Activated CD8-positive, alpha-beta T cell treated with anti-CD3 and anti-CD28 coated beads, Interleukin-2, amount 10 ng/mL, durations not matched to agents 7 days and 5 days (primary cell): Measurements from ENCODE around the gene TSHR. TPM values are rescaled to one million over a fixed set of nuclear protein-coding genes. Genes with fewer than 3 reads are reported as not detected.
"Not testable (repeated sequence)": the region's sequence is repeated elsewhere in the genome, so short reads cannot be mapped to it uniquely, and the experiment has no call there.

Experiments used
- ATAC-seq: fragments of 150-1000 bp; cut with Tn5 transposase; one replicate; pipeline ENCODE4 v1.10.0; 2021; ENCODE audit warnings: moderate library complexity
- CTCF ChIA-PET: fragments of 350-600 bp; sonication (Branson Sonifier 250); formaldehyde crosslinking; loops from one replicate; lab custom pipeline; 2021; ENCODE audit warnings: antibody characterized with exemption; lab: Charles Lee
- POLR2A ChIA-PET: fragments of 350-600 bp; sonication (Branson Sonifier 250); formaldehyde crosslinking; loops from one replicate; lab custom pipeline; 2021; ENCODE audit warnings: antibody characterized with exemption; lab: Charles Lee
- DNase-seq: peaks from one replicate; pipeline ENCODE4 v3.0.0-alpha.2; 2020
- H3K27ac Mint-ChIP-seq: one replicate; pipeline ENCODE4 v1.8.0; 2021; ENCODE audit warnings: mild to moderate bottlenecking, mixed read lengths
- H3K27me3 Mint-ChIP-seq: one replicate; pipeline ENCODE4 v1.8.0; 2021; ENCODE audit warnings: low read depth, mixed read lengths
- H3K36me3 Mint-ChIP-seq: one replicate; pipeline ENCODE4 v1.8.0; 2021; ENCODE audit warnings: low read depth, mixed read lengths
- H3K4me1 Mint-ChIP-seq: one replicate; pipeline ENCODE4 v1.8.0; 2021; ENCODE audit warnings: low read depth, mixed read lengths
- H3K4me3 Mint-ChIP-seq: one replicate; pipeline ENCODE4 v1.8.0; 2021; ENCODE audit warnings: mild to moderate bottlenecking, mixed read lengths
- H3K9me3 Mint-ChIP-seq: one replicate; pipeline ENCODE4 v1.8.0; 2022; ENCODE audit warnings: mixed read lengths; ENCODE audit not compliant: insufficient read depth
- total RNA-seq, 2 experiments: library from RNA; stranded (reverse); gene quantifications; one replicate each; pipeline ENCODE4 v1.2.3, GENCODE V29; 2021

TSHR gene
- total RNA-seq, 2 experiments from 2014 or later, result not detected

DNA sequence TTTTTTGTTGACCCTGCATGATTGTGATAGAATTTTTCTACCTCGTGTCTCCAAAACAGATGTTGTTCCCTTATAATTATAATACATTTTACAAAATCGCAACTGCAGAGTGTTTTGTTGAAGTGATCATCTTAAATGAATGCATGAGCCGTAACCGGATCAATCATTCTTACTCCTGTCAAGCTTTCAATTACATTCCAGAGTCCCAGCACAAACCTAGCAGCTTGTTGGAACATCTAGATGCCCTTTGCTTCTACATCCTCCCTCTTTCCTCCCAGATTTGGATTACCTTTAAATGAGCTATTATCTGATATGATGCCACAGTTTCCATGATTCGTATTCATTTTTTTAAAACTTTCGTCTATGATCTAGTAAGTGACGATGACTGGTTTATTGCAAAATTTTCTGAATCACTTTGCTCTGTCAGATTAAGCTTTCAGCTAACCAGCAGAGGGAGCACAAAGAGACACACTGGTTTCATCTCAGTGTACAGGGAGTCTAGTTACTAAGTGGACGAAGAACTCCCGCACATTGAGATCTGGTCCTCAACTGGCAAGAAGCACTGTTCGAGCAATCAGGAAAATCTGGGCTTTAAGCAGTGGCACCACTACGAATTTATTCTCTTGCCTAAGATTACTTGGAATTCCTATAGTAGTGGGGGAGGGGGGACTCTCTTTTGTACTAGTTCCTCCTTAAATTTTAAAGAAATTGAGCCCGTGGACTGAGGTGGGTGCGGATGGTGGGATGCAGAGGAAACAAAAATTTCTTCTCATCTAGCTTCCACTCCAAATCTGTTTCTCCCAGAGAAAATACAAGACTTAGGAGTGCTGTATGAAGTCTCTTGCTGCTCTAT lies 40.9 kb downstream of the TSHR start:
- Mint-ChIP-seq H3K27me3 (peaks cover 26% of the 10 kb centered on the region), H3K4me3 (no peak overlapping the region), H3K36me3 (no peaks in the 10 kb centered on the region), H3K27ac (no peak overlapping the region), H3K4me1 (no peaks in the 10 kb centered on the region), H3K9me3 (no peaks in the 10 kb centered on the region)
- CTCF ChIA-PET, result interaction anchor here (0.5 to 3.5 kb wide), 33 partner anchors 7 to 468 kb away, joined by 3 to 35 read pairs (median 3); partner anchors contain the start of gene TSHR
- peak; percentile 32 for DNase-seq
- peak; percentile 72 for ATAC-seq
- POLR2A ChIA-PET, result no interaction called here

DNA sequence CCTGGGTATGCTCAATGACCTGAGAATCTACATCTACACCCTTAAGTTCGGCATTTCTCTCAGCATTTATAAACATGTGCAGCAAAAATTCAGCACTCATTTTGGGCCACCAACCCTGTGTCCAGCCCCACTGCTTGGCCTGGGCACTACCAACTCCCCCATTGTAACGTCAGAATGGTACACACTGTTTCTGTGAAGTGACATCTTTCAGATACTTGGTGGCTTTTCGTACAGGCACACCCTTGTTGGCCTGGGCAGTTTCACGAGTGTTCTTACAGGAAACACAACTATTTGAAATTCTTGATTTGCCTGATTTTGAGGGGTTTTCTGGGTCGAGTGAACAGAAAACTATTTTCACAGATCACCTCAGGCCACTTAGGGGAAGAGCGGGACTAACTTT lies 46.0 kb downstream of the TSHR start:
- Mint-ChIP-seq H3K27me3 (peaks cover 24% of the 10 kb centered on the region), H3K4me3 (no peak overlapping the region), H3K36me3 (no peaks in the 10 kb centered on the region), H3K27ac (no peak overlapping the region), H3K4me1 (no peaks in the 10 kb centered on the region), H3K9me3 (no peaks in the 10 kb centered on the region)
- ATAC-seq (no peak), DNase-seq (no peak)
- ChIA-PET POLR2A (no interaction called here), CTCF (no interaction called here)

DNA sequence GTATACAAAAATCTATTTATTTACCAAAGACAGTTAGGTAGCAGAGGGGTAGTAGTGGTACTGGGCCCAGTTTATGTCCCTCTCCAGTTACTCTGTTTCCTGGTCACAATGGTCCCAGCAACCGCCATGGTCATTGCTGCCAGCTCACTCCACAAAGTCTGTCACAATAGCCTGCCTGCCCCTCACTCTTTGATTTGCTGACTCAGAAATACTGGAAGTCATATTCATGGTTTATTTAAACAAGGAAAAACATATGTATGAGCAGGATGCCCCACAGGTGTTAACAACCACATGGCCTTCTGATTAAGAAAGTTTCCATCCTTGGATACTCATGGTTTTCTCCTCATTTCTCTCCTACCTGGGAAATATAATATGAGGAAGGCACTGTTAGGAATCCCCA lies 49.2 kb downstream of the TSHR start:
- H3K27ac Mint-ChIP-seq, result no peak overlapping the region
- ChIA-PET CTCF (no interaction called here), POLR2A (no interaction called here)
- DNase-seq (no peak), ATAC-seq (no peak)
- H3K4me3 Mint-ChIP-seq, result no peak overlapping the region
- H3K9me3 Mint-ChIP-seq, result no peaks in the 10 kb centered on the region
- H3K4me1 Mint-ChIP-seq, result no peaks in the 10 kb centered on the region
- no peaks in the 10 kb centered on the region for H3K36me3 Mint-ChIP-seq
- H3K27me3 Mint-ChIP-seq, result peaks cover 7% of the 10 kb centered on the region

DNA sequence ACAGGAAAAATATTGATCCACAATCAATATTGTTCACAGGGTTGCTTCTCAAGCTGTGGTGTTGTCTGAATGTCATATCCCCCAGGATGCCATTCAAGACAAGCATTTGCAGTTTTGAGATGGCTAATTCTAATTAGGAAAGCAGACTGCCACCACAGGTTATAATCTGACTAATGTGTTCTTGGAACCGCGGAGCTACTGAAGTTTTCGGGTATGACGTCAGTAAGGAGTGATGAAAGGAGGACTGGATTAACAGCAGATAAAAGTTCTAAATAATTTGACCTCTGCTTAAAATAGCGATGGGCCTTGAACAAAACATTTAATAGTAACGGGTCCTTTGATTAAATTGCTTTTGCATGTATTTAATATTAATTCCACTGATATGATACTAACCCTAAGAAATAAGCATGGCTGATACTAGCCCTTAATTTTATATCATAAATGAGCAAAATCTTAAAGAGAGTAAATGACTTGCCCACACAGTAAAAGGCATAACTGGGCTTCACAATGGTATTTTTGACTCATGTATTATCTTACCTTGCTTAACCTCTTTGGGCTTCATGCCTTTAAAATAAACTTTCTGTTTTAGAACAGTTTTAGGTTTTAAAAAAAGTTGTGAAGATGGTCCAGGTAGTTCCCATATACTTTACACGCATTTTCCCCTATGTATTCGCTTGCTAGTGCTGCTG lies 50.3 kb downstream of the TSHR start:
- ChIA-PET POLR2A (no interaction called here), CTCF (no interaction called here)
- Mint-ChIP-seq H3K9me3 (no peaks in the 10 kb centered on the region), H3K27ac (no peak overlapping the region), H3K4me1 (no peaks in the 10 kb centered on the region), H3K4me3 (no peak overlapping the region), H3K27me3 (peaks cover 7% of the 10 kb centered on the region), H3K36me3 (no peaks in the 10 kb centered on the region)
- ATAC-seq (no peak), DNase-seq (no peak)

DNA sequence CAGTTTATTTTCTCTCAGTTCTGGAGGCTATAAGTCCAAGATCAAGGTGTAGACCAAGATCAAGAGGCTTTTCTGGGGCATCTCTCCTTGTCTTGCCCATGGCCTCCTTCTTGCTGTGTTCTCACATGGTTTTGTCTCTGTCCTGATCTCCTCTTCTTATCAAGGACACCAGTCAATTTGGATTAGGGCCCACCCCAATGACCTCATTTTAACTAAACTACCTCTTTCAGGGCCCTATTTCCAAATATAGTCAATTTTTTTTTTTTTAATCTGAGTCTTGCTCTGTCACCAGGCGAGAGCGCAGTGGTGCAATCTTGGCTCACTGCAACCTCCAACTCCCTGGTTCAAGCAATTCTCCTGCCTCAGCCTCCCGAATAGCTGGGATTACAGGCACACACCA lies 50.8 kb downstream of the TSHR start:
- POLR2A ChIA-PET, result no interaction called here
- H3K9me3 Mint-ChIP-seq, result no peaks in the 10 kb centered on the region
- H3K27me3 Mint-ChIP-seq, result peaks cover 7% of the 10 kb centered on the region
- H3K27ac Mint-ChIP-seq, result no peak overlapping the region
- DNase-seq, result no peak
- ATAC-seq, result no peak
- H3K4me3 Mint-ChIP-seq, result no peak overlapping the region
- CTCF ChIA-PET, result no interaction called here
- no peaks in the 10 kb centered on the region for H3K4me1 Mint-ChIP-seq
- no peaks in the 10 kb centered on the region for H3K36me3 Mint-ChIP-seq

DNA sequence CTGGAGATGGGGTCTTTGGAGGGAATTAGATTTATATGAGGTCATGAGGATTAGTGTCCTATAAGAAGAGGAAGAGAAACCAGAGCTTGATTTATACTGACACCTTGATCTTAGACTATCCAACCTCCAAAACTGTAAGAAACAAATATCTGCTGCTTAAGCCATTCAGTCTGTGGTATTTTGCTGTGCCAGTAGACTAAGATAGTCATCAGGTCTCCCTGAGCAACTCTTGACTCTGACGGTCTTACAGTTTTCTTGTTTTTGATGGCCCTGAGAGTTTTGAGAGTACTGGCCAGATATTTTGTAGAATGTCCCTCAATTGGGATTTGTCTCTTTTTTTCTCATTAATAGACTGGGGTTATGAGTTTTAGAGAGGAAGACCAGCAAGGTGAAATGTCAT lies 51.7 kb downstream of the TSHR start:
- no peaks in the 10 kb centered on the region for H3K4me1 Mint-ChIP-seq
- no peak overlapping the region for H3K4me3 Mint-ChIP-seq
- no peaks in the 10 kb centered on the region for H3K36me3 Mint-ChIP-seq
- peaks cover 4% of the 10 kb centered on the region for H3K27me3 Mint-ChIP-seq
- no peak overlapping the region for H3K27ac Mint-ChIP-seq
- no peak for DNase-seq
- ATAC-seq, result no peak
- POLR2A ChIA-PET, result no interaction called here
- no peaks in the 10 kb centered on the region for H3K9me3 Mint-ChIP-seq
- CTCF ChIA-PET, result no interaction called here

DNA sequence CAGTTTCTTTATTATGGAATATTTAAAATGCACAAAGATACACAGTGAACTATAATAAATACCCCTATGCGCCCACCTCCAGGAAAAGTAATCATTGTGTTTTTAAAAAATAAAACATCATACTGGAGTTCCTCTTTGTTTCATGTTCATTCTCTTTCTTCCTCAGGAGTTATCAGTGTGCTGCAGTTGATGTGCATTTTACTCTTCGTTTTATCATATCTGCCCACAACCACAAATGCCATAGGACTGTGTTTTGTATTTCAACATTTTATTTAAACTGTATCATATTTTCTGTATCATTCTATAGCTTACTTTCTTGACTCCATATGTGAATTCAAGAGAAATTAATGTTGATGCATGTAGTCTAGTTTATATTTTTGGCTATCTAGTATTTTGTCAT lies 53.9 kb downstream of the TSHR start:
- DNase-seq, result no peak
- Mint-ChIP-seq H3K36me3 (no peaks in the 10 kb centered on the region), H3K9me3 (no peaks in the 10 kb centered on the region), H3K4me1 (no peaks in the 10 kb centered on the region), H3K4me3 (no peak overlapping the region), H3K27me3 (peaks cover 4% of the 10 kb centered on the region), H3K27ac (no peak overlapping the region)
- POLR2A ChIA-PET, result no interaction called here
- no peak for ATAC-seq
- CTCF ChIA-PET, result interaction anchor here (0.8 to 1.6 kb wide), 3 partner anchors 10 to 22 kb away, joined by 3 to 9 read pairs (median 3); no protein-coding TSS in a partner anchor

DNA sequence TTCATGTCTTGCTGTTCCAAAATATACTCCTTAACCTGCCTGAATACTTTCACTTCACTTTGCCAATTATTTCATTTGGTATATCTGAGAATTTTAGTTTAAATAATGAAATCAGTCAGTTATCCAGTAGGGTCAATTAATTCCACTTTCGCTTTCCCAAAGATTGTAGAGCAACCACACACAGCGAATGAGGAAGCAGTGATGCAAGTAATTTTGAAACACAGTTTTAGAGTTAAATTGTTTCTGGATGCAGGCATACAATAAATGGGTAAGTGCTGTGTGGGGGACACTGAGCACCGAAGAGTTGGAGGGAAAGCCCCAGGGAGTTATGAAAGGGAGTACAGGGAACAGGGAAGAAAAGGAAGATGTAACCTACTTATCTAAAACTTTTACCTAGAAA lies 62.8 kb downstream of the TSHR start:
- Mint-ChIP-seq H3K27me3 (peaks cover 9% of the 10 kb centered on the region), H3K4me3 (no peak overlapping the region), H3K36me3 (no peaks in the 10 kb centered on the region), H3K4me1 (no peaks in the 10 kb centered on the region), H3K9me3 (no peaks in the 10 kb centered on the region), H3K27ac (no peak overlapping the region)
- DNase-seq (no peak), ATAC-seq (no peak)
- ChIA-PET POLR2A (no interaction called here), CTCF (no interaction called here)

DNA sequence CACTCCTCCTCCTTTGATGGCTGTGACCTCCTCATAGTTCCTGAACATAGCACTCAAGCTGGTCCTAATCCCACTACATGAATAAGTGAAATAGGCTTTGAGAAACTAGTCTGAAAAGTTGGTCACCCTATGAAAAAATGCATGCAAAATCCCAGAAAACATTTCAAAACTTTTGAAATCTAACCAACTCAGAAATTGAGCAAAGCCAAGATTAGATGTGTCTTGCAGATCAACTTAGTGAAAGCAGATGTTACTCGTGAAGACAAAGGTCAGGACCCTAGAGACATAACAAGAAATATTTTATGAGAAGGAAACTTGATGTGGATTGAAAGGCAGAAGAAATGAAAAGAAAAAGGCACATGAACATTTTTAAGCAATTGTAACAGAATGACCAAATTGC lies 63.3 kb downstream of the TSHR start:
- ChIA-PET POLR2A (no interaction called here), CTCF (no interaction called here)
- DNase-seq (no peak), ATAC-seq (no peak)
- Mint-ChIP-seq H3K36me3 (no peaks in the 10 kb centered on the region), H3K9me3 (no peaks in the 10 kb centered on the region), H3K4me1 (no peaks in the 10 kb centered on the region), H3K27me3 (peaks cover 9% of the 10 kb centered on the region), H3K27ac (no peak overlapping the region), H3K4me3 (no peak overlapping the region)

DNA sequence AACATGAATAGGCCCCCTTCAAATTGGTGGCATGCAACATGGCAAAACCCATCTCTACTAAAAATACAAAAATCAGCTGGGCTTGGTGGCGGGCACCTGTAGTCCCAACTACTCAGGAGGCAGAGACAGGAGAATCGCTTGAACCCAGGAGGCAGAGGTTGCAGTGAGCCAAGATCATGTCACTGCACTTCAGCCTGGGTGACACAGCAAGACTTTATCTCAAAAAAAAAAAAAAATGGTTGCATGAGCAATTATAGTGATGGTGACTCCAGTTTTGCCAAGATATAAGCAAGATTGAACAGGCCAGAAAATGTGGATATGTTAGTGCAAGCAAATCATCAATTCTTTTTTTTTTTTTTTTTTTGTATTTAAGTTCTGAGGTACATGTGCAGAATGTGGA lies 63.7 kb downstream of the TSHR start:
- DNase-seq, H3K27me3 Mint-ChIP-seq, ATAC-seq, H3K36me3 Mint-ChIP-seq, H3K9me3 Mint-ChIP-seq, CTCF ChIA-PET, H3K27ac Mint-ChIP-seq, POLR2A ChIA-PET, H3K4me1 Mint-ChIP-seq, H3K4me3 Mint-ChIP-seq: not testable (repeated sequence)

DNA sequence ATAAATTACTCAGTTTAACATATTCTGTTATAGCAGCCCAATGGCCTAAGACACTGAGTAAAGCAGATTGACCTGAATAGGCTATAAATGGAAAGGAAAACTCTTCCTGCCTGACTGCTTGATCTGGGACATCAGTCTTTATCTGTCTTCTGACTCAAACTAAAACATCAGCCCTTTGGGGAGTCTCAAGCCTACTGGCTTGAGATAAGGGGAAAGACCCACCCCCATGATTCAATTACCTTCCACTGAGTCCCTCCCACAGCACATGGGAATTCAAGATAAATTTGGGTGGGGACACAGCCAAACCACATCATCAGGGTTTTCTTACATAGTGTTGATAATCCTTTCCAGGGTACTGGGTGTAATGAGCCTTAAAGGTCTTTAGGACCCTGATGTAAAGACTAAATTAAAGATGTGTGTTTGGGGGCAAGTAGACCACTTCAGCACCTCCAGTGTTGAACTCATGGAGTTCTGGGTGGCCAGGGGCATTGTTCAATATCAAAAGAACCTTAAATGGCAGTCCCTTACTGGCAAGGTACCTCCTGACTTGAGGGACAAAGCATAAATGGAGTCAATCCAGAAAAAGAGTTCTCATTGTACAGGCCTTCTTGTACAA lies 67.8 kb downstream of the TSHR start:
- POLR2A ChIA-PET, result no interaction called here
- DNase-seq, result no peak
- H3K4me1 Mint-ChIP-seq, result no peaks in the 10 kb centered on the region
- peaks cover 4% of the 10 kb centered on the region for H3K27me3 Mint-ChIP-seq
- no peaks in the 10 kb centered on the region for H3K9me3 Mint-ChIP-seq
- CTCF ChIA-PET, result no interaction called here
- ATAC-seq, result no peak
- no peak overlapping the region for H3K4me3 Mint-ChIP-seq
- H3K27ac Mint-ChIP-seq, result no peak overlapping the region
- no peaks in the 10 kb centered on the region for H3K36me3 Mint-ChIP-seq

DNA sequence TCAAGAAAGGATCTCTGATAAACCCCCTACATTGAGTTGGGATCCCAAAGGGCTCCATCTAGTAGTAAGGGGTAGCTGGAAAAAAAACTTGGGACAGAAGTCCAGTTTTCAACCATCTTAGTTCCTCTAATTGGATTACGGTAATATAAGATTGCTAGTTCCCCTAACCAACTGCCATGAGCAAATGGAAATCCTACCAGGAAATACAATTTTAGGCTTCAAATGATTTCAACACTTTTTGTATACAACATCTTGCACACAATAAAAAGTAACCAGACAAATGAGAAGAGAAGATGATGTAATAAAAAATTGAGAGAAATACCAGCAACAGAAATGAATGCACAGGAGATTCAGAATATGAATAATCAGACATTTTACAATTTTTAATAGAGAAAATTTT lies 73.0 kb downstream of the TSHR start:
- ChIA-PET CTCF (no interaction called here), POLR2A (no interaction called here)
- no peak overlapping the region for H3K4me3 Mint-ChIP-seq
- peaks cover 4% of the 10 kb centered on the region for H3K27me3 Mint-ChIP-seq
- no peaks in the 10 kb centered on the region for H3K9me3 Mint-ChIP-seq
- H3K36me3 Mint-ChIP-seq, result no peaks in the 10 kb centered on the region
- no peak overlapping the region for H3K27ac Mint-ChIP-seq
- no peak for DNase-seq
- no peaks in the 10 kb centered on the region for H3K4me1 Mint-ChIP-seq
- no peak for ATAC-seq
